Thymus (tissue), 11 donors: Measurements from ENCODE around the gene IGFBP4. TPM values are rescaled to one million over a fixed set of nuclear protein-coding genes. Genes with fewer than 3 reads are reported as not detected.

Experiments used
- DNase-seq, 9 donors: peaks; one replicate each; pipeline ENCODE4 v3.0.0-alpha.2; 2013; ENCODE audit warnings: low spot score in 9 of 9, low read depth in 6 of 9, missing footprints in 1 of 9
- H3K27ac ChIP-seq, 2 donors: one replicate each; pipeline ENCODE4 v1.5.1; 2013; ENCODE audit warnings: control low read depth in 1 of 2, low read depth in 1 of 2, low read length in 1 of 2, mild to moderate bottlenecking in 1 of 2, moderate library complexity in 1 of 2
- H3K27me3 ChIP-seq, 2 donors: one replicate each; pipeline ENCODE4 v1.5.1; 2013; ENCODE audit warnings: low read length in 1 of 2; ENCODE audit not compliant: control insufficient read depth in 2 of 2, insufficient read depth in 1 of 2
- H3K36me3 ChIP-seq, 2 donors: one replicate each; pipeline ENCODE4 v1.5.1; 2013; ENCODE audit warnings: low read length in 1 of 2, mild to moderate bottlenecking in 1 of 2, moderate library complexity in 1 of 2; ENCODE audit not compliant: control insufficient read depth in 2 of 2, insufficient read depth in 2 of 2
- H3K4me1 ChIP-seq, 2 donors: one replicate each; pipeline ENCODE4 v1.5.1; 2013; ENCODE audit warnings: low read length in 2 of 2; ENCODE audit not compliant: control insufficient read depth in 2 of 2, insufficient read depth in 2 of 2
- H3K4me3 ChIP-seq, 2 donors: one replicate each; pipeline ENCODE4 v1.5.1; 2013; ENCODE audit warnings: low read length in 2 of 2, control low read depth in 1 of 2, mild to moderate bottlenecking in 1 of 2
- H3K9me3 ChIP-seq, 2 donors: one replicate each; pipeline ENCODE4 v1.5.1; 2013; ENCODE audit warnings: low read length in 1 of 2, mild to moderate bottlenecking in 1 of 2; ENCODE audit not compliant: control insufficient read depth in 2 of 2, insufficient read depth in 1 of 2
- WGBS: extraction: QIAGEN DNeasy Blood & Tissue Kit; methylation state at CpG from one replicate; pipeline ENCODE4 v1.1.7; 2013; 5-methylcytosine and 5-hydroxymethylcytosine counted together
- polyA plus RNA-seq: library from polyadenylated mRNA; stranded (reverse); fragments of 200-250 nt; gene quantifications from one replicate; pipeline ENCODE4 v1.2.3, GENCODE V29; 2013
- total RNA-seq: library from RNA; stranded (reverse); fragments of 120-200 nt; gene quantifications from one replicate; pipeline ENCODE4 v1.2.4, GENCODE V29; 2013
- donor health status: healthy.

IGFBP4 gene
- total and polyA plus RNA-seq, 2 donors: 11.0 to 161 TPM

DNA sequence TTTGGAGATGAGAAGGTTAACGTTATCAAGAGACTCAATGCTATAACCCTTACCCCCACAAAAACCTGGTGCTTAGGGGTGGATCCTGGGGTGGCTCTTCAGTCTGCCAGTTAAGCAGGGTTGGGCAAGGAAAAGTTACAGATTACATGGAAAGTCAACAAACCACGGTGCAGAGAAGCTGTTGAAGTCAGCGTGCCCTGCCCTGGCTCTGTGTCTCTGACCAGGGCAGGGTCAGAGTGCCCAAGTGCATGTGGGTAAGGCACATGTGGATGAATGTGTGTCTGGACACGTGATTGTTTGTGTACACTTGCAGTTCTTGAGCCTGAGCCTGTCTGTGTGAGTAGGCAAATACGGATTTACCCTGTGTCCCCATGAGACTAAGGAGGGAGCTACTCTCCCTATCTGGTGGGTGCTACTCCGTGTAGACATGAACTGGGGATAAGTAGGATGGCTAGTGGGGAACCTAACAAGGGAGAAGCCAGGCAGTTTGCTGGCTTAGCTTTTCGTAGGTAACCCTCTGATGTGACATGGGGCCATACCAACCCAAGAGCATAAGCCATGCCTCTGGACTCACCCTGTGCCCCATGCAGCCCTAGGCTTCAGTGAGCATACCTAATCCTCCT lies 5.5 kb downstream of the IGFBP4 start:
- 75% methylated on average over 7 of the region's 7 CpGs for WGBS
- no peak for DNase-seq
- Histone ChIP-seq H3K27me3 (peaks cover 9 to 42% of the 10 kb centered on the region in 2 donors), H3K36me3 (no peaks in the 10 kb centered on the region), H3K4me3 (no peak overlapping the region), H3K9me3 (no peaks in the 10 kb centered on the region), H3K4me1 (peaks cover 2 to 31% of the 10 kb centered on the region in 2 donors), H3K27ac (no peak overlapping the region)

DNA sequence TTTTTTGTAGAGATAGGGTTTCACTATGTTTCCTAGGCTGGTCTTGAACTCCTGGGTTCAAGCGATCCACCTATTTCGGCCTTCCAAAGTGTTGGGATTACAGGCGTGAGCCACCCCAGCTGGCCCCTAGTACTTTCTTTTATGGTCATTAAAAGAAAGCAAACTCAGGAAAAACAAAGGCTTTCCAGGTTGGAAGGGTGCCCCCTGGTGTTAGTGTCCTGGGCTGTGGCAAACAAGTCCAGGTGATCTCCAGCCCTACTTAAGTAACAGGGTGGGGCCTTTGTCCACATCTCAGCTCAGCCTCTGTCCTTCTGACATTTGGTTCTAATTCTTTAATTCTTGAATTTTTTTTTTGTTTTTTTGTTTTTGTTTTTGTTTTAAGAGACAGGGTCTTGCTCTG lies 6.9 kb downstream of the IGFBP4 start:
- Histone ChIP-seq H3K4me3 (no peak overlapping the region), H3K4me1 (peaks cover 0 to 20% of the 10 kb centered on the region in 2 donors), H3K9me3 (no peaks in the 10 kb centered on the region), H3K36me3 (no peaks in the 10 kb centered on the region), H3K27ac (no peak overlapping the region), H3K27me3 (peaks cover 0 to 28% of the 10 kb centered on the region in 2 donors)
- peak in 1 of 9 donors; percentile 39 for DNase-seq
- 96% methylated on average over 3 of the region's 3 CpGs for WGBS

DNA sequence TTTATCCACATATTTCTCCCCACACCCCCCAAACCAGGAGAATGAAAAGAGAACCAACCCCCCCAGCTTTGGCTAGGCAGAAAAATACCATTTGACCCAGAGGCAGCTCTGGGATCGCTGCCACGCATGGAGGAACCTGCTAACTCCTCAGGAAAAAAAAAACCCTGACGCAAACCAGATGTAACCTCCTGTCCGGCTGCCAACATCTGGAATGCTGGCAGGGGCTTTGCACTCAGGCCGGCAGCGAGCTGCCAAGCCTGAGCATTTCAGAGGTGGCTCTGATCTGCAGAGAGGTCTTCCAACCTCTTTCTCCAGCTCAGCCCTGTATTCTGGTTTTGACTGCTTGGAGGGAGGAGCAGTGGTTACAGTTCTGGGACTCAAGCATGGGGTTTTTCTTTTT lies 8.2 kb downstream of the IGFBP4 start:
- DNase-seq: no peak
- WGBS: 91% methylated on average over 6 of the region's 6 CpGs
- no peak overlapping the region for H3K4me3 ChIP-seq
- no peaks in the 10 kb centered on the region for H3K9me3 ChIP-seq
- H3K36me3 ChIP-seq: no peaks in the 10 kb centered on the region
- H3K27ac ChIP-seq: no peak overlapping the region
- H3K4me1 ChIP-seq: peaks cover 0 to 16% of the 10 kb centered on the region in 2 donors
- peaks cover 0 to 20% of the 10 kb centered on the region in 2 donors for H3K27me3 ChIP-seq

DNA sequence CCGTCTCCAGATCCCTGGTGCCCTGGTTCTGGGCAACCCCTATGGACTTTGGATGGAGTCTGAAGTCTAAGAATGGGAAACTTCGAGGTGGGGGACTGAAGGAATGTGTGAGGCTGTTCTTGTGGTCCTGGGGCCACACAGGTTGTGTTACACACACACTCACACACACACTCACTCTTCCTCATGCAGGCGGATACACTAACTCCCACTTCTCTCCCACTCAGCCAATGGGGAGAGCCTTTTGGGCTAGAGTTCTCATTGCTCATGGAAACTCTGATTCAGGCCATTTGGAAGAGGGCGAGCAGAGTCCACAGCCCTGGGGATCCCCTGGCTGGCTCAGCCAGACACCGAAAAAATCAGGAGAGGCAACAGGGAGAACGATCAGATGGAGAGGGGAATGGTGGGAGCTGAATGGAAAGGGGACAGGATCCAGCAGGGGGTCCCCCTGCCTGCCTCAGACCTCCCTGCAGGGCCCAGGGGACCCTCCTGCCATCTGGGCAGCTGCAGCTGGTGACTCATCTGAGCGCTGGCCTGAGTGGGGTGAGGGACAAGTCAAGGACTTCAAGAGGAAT lies 9.1 kb downstream of the IGFBP4 start:
- no peaks in the 10 kb centered on the region for H3K36me3 ChIP-seq
- H3K4me3 ChIP-seq: no peak overlapping the region
- no peak overlapping the region for H3K27ac ChIP-seq
- peaks cover 0 to 16% of the 10 kb centered on the region in 2 donors for H3K4me1 ChIP-seq
- DNase-seq: no peak
- WGBS: 88% methylated on average over 7 of the region's 7 CpGs
- H3K27me3 ChIP-seq: peaks cover 0 to 15% of the 10 kb centered on the region in 2 donors
- H3K9me3 ChIP-seq: no peaks in the 10 kb centered on the region

DNA sequence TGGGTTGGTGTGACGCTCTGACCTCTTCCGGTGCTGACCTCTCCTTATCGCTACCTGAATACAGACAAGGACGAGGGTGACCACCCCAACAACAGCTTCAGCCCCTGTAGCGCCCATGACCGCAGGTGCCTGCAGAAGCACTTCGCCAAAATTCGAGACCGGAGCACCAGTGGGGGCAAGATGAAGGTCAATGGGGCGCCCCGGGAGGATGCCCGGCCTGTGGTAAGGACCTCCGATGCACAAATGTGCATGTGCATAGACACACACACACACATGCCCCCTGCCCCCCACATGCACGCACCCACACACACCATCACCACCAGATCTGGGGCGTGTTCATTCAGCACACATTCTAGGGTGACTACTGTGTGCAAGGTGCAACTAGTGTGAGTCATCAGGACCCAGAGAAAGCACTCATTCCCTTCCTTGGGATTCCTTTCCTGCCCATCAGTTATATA lies 9.7 kb downstream of the IGFBP4 start:
- WGBS: 94% methylated on average over 15 of the region's 15 CpGs
- DNase-seq: no peak
- Histone ChIP-seq H3K4me1 (peaks cover 0 to 14% of the 10 kb centered on the region in 2 donors), H3K36me3 (no peaks in the 10 kb centered on the region), H3K9me3 (no peaks in the 10 kb centered on the region), H3K27ac (no peak overlapping the region), H3K27me3 (peaks cover 0 to 10% of the 10 kb centered on the region in 2 donors), H3K4me3 (no peak overlapping the region)

DNA sequence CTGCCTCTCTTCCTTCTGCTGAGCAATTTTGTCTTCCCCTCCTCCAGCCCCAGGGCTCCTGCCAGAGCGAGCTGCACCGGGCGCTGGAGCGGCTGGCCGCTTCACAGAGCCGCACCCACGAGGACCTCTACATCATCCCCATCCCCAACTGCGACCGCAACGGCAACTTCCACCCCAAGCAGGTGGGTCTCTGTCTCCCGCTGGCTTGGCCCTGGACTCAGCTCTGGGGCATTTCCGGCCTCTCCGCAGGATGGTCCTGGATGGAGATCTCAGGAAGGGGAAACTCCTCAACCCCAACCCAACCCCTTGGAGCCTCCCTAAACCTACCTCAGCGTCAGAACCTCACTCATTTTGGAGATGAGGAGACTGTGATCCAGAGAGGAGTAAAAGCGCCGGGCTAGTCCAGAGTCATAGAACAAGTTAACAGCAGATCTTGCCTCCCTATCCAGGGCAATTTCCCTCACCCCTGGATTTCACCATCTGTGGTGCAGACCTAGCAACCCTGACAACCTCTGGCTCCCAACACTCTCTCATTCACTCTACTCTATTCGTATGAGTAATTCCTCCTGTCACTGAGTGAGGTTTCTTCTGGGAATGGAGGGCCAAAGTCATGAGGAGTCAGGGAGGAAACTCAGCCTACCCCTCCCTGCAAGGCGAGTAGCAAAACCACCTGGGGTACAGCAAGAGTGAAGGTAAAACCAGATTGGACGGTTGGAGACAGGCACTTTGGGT lies 10.8 kb downstream of the IGFBP4 start:
- H3K27ac ChIP-seq: no peak overlapping the region
- H3K27me3 ChIP-seq: peaks cover 0 to 3% of the 10 kb centered on the region in 2 donors
- peaks cover 0 to 15% of the 10 kb centered on the region in 2 donors for H3K4me1 ChIP-seq
- no peak for DNase-seq
- 95% methylated on average over 19 of the region's 19 CpGs for WGBS
- H3K4me3 ChIP-seq: no peak overlapping the region
- H3K9me3 ChIP-seq: no peaks in the 10 kb centered on the region
- no peaks in the 10 kb centered on the region for H3K36me3 ChIP-seq

DNA sequence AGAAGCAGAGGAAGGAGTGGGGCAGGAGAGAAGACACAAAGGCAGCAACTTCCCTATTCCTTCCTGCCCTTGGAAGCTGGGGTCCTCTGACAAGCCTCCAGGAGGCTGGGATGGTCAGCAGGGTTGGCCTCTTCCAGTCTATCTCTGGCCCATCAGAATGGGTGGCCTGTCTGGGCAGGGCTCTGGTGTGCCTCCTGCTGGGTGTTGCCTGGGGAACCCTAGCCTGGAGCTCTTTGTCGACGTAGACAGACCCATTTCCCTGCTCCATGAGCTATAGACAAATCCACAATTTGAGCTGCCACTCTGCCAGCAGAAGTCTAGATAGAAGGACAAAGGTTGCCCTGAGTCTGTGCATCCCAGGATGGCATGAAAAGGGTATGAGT lies 11.4 kb downstream of the IGFBP4 start:
- no peak for DNase-seq
- Histone ChIP-seq H3K4me3 (no peak overlapping the region), H3K27me3 (peaks cover 0 to 3% of the 10 kb centered on the region in 2 donors), H3K27ac (no peak overlapping the region), H3K36me3 (no peaks in the 10 kb centered on the region), H3K9me3 (no peaks in the 10 kb centered on the region), H3K4me1 (peaks cover 0 to 15% of the 10 kb centered on the region in 2 donors)
- WGBS: 98% methylated on average over 2 of the region's 2 CpGs

DNA sequence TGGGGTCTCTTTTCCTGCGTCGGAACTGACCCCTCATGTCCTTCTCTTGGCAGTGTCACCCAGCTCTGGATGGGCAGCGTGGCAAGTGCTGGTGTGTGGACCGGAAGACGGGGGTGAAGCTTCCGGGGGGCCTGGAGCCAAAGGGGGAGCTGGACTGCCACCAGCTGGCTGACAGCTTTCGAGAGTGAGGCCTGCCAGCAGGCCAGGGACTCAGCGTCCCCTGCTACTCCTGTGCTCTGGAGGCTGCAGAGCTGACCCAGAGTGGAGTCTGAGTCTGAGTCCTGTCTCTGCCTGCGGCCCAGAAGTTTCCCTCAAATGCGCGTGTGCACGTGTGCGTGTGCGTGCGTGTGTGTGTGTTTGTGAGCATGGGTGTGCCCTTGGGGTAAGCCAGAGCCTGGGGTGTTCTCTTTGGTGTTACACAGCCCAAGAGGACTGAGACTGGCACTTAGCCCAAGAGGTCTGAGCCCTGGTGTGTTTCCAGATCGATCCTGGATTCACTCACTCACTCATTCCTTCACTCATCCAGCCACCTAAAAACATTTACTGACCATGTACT lies 13.2 kb downstream of the IGFBP4 start:
- whole genome bisulfite sequencing: 94% methylated on average over 16 of the region's 16 CpGs
- Histone ChIP-seq H3K4me1 (peaks cover 0 to 16% of the 10 kb centered on the region in 2 donors), H3K4me3 (no peak overlapping the region), H3K9me3 (no peaks in the 10 kb centered on the region), H3K27ac (no peak overlapping the region), H3K27me3 (peaks cover 0 to 3% of the 10 kb centered on the region in 2 donors), H3K36me3 (no peaks in the 10 kb centered on the region)
- no peak for DNase-seq

DNA sequence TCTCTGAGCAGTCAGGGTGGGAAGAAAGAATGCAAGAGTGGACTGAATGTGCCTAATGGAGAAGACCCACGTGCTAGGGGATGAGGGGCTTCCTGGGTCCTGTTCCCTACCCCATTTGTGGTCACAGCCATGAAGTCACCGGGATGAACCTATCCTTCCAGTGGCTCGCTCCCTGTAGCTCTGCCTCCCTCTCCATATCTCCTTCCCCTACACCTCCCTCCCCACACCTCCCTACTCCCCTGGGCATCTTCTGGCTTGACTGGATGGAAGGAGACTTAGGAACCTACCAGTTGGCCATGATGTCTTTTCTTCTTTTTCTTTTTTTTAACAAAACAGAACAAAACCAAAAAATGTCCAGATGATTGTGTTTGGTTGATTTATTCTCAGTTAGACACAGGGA lies 14.1 kb downstream of the IGFBP4 start:
- DNase-seq: no peak
- no peak overlapping the region for H3K4me3 ChIP-seq
- no peaks in the 10 kb centered on the region for H3K36me3 ChIP-seq
- H3K27me3 ChIP-seq: peaks cover 0 to 3% of the 10 kb centered on the region in 2 donors
- H3K27ac ChIP-seq: no peak overlapping the region
- no peaks in the 10 kb centered on the region for H3K9me3 ChIP-seq
- 91% methylated on average over 3 of the region's 3 CpGs for WGBS
- H3K4me1 ChIP-seq: peaks cover 0 to 17% of the 10 kb centered on the region in 2 donors
